Lower leg skin (tissue), 4 donors: ENCODE results near the gene TESPA1. TPM values are rescaled to one million over a fixed set of nuclear protein-coding genes. Genes with fewer than 3 reads are reported as not detected.

Source experiments
- DNase-seq, 2 donors: peaks; one replicate each; pipeline ENCODE4 v3.0.0-alpha.2; 2019; ENCODE audit warnings: low spot score in 2 of 2
- H3K4me3 ChIP-seq: fragments of 200-600 bp; sonication (generic); 2 replicates; pipeline ENCODE4 v1.5.1; 2017; ENCODE audit warnings: mild to moderate bottlenecking, low read depth; ENCODE audit not compliant: poor library complexity, severe bottlenecking
- POLR2A ChIP-seq, 2 donors: fragments of 450-650 bp; IDR thresholded peaks; one replicate each; pipeline ENCODE4 v1.6.1; 2016 to 2017; ENCODE audit warnings: antibody characterized with exemption in 2 of 2, mild to moderate bottlenecking in 1 of 2, moderate library complexity in 1 of 2
- WGBS, 2 donors: methylation state at CpG; one replicate each; pipeline ENCODE4 v1.1.5; 2018; 5-methylcytosine and 5-hydroxymethylcytosine counted together
- intact Hi-C: fragments of 100-400 bp; cut with DNase I; formaldehyde crosslinking; loops from one replicate; pipeline ENCODE4 v1.15.0; 2023; ENCODE audit warnings: low total_unique reads
- total RNA-seq, 4 donors: library from RNA; depleted of rRNA; stranded (reverse); fragments of >200 nt; gene quantifications; one replicate each; pipeline ENCODE4 v1.1.0, GENCODE V29; 2016
- TF ChIP-seq, protein P1 (sequence below), 3 donors: fragments of 450-650 bp; IDR thresholded peaks; one replicate each; pipeline ENCODE4 v1.5.1; 2016; ENCODE audit warnings: antibody characterized with exemption in 3 of 3, mild to moderate bottlenecking in 3 of 3, moderate library complexity in 2 of 3

The TESPA1 gene
- total RNA-seq, 4 donors from 2014 or later, result 0.68 TPM; not detected in 3

DNA sequence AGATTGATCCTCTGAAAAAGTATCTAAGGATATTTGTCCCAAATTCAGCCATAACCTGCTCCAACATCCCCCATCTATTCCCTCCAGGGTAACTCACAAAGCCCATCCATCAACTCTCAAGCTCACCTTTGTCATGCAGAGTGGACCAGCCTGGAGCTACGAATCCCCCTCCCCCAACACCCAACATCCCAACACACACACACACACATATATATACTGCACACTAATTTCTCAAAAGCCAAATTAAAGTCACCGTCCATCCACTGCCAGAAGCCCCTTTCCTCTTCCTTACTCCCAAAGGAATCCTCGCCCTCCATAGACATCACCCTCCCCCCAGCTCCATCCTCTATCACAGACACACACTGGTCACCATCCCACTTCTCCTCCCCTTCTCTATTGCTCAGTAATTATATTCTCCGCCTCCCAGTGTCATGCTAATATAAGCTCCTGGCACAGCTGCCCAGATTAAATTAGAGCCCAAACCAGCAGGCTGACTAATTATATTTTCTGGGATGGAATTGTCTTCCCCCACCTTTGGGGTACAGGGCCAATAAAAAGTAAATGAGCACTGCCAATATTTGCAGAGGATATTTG, 13.5 kb upstream of the TESPA1 start:
- no peak for DNase-seq
- TF ChIP-seq POLR2A (IDR thresholded peaks at IDR 0.05), result no peak
- TF ChIP-seq, protein P1, sequence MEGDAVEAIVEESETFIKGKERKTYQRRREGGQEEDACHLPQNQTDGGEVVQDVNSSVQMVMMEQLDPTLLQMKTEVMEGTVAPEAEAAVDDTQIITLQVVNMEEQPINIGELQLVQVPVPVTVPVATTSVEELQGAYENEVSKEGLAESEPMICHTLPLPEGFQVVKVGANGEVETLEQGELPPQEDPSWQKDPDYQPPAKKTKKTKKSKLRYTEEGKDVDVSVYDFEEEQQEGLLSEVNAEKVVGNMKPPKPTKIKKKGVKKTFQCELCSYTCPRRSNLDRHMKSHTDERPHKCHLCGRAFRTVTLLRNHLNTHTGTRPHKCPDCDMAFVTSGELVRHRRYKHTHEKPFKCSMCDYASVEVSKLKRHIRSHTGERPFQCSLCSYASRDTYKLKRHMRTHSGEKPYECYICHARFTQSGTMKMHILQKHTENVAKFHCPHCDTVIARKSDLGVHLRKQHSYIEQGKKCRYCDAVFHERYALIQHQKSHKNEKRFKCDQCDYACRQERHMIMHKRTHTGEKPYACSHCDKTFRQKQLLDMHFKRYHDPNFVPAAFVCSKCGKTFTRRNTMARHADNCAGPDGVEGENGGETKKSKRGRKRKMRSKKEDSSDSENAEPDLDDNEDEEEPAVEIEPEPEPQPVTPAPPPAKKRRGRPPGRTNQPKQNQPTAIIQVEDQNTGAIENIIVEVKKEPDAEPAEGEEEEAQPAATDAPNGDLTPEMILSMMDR (IDR thresholded peaks at IDR 0.05), result no peak
- WGBS, 2 donors, result 50 to 60% methylated on average over 4 of the region's 4 CpGs
- no peak overlapping the region for H3K4me3 ChIP-seq
- intact Hi-C loops, result no loop called here

DNA sequence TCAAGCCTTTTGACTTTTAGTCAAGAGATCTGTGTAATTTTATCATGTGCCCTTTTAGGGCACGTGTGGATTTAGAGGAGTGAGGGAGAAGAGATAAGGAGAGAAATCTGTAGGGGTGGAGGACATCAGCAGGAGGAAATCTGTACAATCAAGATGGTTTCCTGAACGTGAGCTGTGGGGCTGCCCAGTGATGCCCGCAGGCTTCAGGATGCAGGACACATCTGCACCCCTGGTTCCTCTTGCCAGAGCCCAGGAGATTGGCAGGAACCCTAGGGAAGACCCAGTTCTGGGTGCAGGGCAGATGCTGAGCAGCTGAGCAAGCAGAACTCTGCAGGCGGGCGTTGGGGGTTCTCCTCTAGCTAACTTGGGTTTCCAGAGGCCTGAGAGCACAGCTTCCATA, 11.6 kb upstream of the TESPA1 start:
- H3K4me3 ChIP-seq, result no peak overlapping the region
- intact Hi-C loops, result no loop called here
- WGBS, 2 donors, result 46 to 60% methylated on average over 5 of the region's 5 CpGs
- TF ChIP-seq, protein P1 (IDR thresholded peaks at IDR 0.05), result no peak
- no peak for DNase-seq

DNA sequence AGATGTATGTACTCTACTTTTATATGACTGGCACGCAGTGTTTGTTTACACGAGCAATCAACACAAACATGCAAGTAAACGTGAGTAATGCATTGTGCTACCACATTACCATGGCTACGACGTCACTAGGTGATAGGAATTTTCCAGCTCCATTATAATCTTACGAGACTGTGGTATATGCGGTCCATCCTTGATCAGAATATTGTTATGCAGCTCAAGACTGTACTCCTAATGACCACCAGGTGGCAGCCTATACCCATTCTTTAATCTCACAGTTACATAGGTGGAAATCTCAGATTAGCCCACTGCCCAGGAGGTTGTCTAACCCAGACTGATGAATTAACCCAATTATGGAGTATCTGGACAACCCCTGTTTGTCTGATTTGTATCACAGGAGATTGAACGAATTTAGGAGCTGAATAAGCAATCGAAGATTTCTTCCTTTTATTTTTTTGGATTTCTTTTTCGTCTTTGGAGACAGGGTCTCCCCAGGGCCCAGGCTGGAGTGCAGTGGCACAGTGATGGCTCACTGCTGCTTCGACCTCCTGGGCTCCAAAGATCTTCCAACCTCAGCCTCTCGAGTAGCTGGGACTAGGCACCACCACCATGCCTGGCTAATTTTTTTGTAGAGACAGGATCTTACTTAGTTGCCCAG, 8.7 kb upstream of the TESPA1 start:
- DNase-seq, result peak in 1 of 2 donors; percentile 38

DNA sequence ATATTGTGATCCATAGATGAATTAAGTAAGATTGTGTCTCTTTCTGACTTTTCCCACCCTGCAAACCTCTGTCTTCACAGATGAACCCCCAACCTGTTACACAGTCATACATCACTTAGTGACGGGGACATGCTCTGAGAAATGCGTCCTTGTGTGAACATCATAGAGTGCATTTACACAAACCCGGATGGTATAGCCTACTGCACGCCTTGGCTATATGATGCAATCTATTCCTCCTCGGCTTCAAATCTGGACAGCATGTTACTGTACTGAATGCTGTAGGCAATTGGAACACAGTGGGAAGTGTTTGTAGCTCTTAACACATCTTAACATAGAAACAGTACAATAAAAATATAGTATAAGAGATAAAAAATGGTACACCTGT, 7.4 kb upstream of the TESPA1 start:
- no peak overlapping the region for H3K4me3 ChIP-seq
- no peak for DNase-seq
- intact Hi-C loops, result loop anchor here (5.0 kb wide), 1 partner anchor 85 kb away; no protein-coding TSS in a partner anchor
- TF ChIP-seq, protein P1 (IDR thresholded peaks at IDR 0.05), result no peak
- TF ChIP-seq POLR2A (IDR thresholded peaks at IDR 0.05), result no peak
- 83 to 90% methylated on average over 5 of the region's 5 CpGs for WGBS, 2 donors

More for the DNA sequence above, 8.7 kb upstream of the TESPA1 start:
- WGBS, 2 donors, result 19 to 23% methylated on average over 12 of the region's 12 CpGs
- TF ChIP-seq, protein P1 (IDR thresholded peaks at IDR 0.05), result peak in 1 of 3 donors; percentile 24
- no peak for TF ChIP-seq POLR2A (IDR thresholded peaks at IDR 0.05)
- no peak overlapping the region for H3K4me3 ChIP-seq
- intact Hi-C loops, result loop anchor here (5.0 kb wide), 1 partner anchor 84 kb away; no protein-coding TSS in a partner anchor

DNA sequence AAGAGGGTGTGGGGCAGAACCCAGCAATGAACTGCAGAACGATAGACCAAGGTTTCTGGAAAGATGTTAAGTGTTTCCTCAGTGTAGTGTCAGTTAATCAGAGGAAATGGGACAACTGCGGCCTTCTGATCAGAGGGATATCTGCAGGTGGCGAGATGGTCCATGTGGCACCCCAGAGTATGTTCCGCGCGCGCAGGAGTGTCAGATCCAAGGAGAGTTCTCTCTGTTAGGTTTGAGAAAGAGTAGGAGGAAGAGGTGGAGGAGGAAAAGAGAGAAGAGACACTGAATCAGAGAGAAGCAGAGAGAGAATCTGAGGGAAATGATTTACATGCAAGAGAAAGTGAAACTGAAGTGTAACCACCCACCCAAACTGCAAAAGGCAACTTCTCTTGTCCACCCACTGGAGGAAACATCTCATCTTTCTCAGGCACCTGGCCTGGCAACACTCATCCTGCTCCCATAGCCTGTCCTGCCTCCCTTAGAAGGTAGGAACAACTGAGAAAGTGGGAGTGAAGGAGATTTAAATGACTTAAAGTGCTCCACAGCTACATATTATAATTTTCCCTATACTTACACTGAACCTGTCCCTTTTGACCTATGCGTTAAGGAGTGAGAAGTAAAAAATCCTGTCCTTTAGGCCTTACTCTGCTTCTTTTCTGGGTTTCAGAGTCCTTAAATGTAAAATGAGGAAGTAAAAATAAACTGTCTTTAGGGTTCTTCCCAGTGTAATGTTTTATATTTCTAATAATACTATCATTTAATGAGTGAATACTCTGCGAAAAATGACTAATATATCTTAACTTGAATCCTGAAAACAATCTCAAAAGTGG, 6.8 kb upstream of the TESPA1 start:
- no peak for TF ChIP-seq POLR2A (IDR thresholded peaks at IDR 0.05)
- TF ChIP-seq, protein P1 (IDR thresholded peaks at IDR 0.05), result no peak
- H3K4me3 ChIP-seq, result no peak overlapping the region
- WGBS, 2 donors, result 83 to 84% methylated on average over 9 of the region's 9 CpGs
- intact Hi-C loops, result loop anchor here (5.0 kb wide), 1 partner anchor 86 kb away; no protein-coding TSS in a partner anchor
- no peak for DNase-seq
